AG04449 (cell line): Measurements from ENCODE around the gene LOXL3.

Experiments used
- CTCF ChIA-PET: fragments of 350-600 bp; formaldehyde crosslinking; extraction: SDS; loops from one replicate; lab custom pipeline; 2021; ENCODE audit warnings: antibody characterized with exemption; lab: Yijun Ruan, JAX
- POLR2A ChIA-PET: fragments of 400-600, 350-600 bp; formaldehyde crosslinking; extraction: SDS; loops from one replicate; lab custom pipeline; 2020; ENCODE audit warnings: antibody characterized with exemption, inconsistent platforms; lab: Yijun Ruan, JAX
- DNase-seq: peaks from one replicate; pipeline ENCODE4 v3.0.0-alpha.2; 2010; ENCODE audit warnings: low read depth, low spot score
- H3K4me3 ChIP-seq: 2 replicates; pipeline ENCODE4 v1.5.1; 2011; ENCODE audit warnings: low read depth, mild to moderate bottlenecking, control low read depth, low read length
- CTCF ChIP-seq: IDR thresholded peaks from one replicate; pipeline ENCODE4 v1.5.1; 2011; ENCODE audit warnings: mild to moderate bottlenecking, moderate library complexity, low read length, control low read depth, inconsistent platforms; ENCODE audit not compliant: insufficient read depth; ENCODE audit errors: missing control alignments

Gene LOXL3

GRCh38 chr2:74530239-74531187 lies 23.2 kb downstream of the LOXL3 start:
- POLR2A ChIA-PET: interaction anchor here (0.5 to 3.0 kb wide), 19 partner anchors 8 to 76 kb away, joined by 3 to 11 read pairs (median 4); partner anchors contain the start of genes CCDC142, INO80B, LOXL3 and TTC31
- CTCF ChIA-PET: interaction anchor here (0.8 to 8.9 kb wide), 10 partner anchors 10 to 199 kb away, joined by 3 to 137 read pairs (median 10); partner anchors contain the start of genes CCDC142, PCGF1 and TTC31
- no peak for DNase-seq
- no peak for TF ChIP-seq CTCF
- peak overlapping the region; percentile 80 for H3K4me3 ChIP-seq

- H3K4me3 ChIP-seq: peak within 1 kb of the TSS; percentile 99
- ChIA-PET CTCF (interaction anchor here (1.2 to 8.9 kb wide), 6 partner anchors 11 to 57 kb away, joined by 4 to 137 read pairs (median 8); partner anchors contain the start of genes CCDC142, PCGF1 and TTC31), POLR2A (interaction anchor here (0.5 to 1.9 kb wide), 15 partner anchors 9 to 149 kb away, joined by 3 to 9 read pairs (median 4); partner anchors contain the start of genes CCDC142, DCTN1, INO80B and LOXL3)
- TF ChIP-seq CTCF: no peak
- peak; percentile 93 for DNase-seq
These were observed 24.1 kb downstream of the LOXL3 start, which contains the start of the genes AUP1 and HTRA2 for GRCh38 chr2:74529357-74530238. Gene AUP1 (minus strand): TSS chr2:74529706. CDS start chr2:74529629, 77 bp downstream. Gene HTRA2 (plus strand): TSS chr2:74529933. CDS start chr2:74530007, 74 bp downstream.

- DNase-seq: no peak
- ChIA-PET POLR2A (interaction anchor here (1.1 to 1.9 kb wide), 9 partner anchors 25 to 74 kb away, joined by 3 to 9 read pairs (median 6); partner anchors contain the start of genes CCDC142, INO80B, LOXL3 and TTC31), CTCF (interaction anchor here (1.2 to 8.9 kb wide), 6 partner anchors 11 to 57 kb away, joined by 4 to 137 read pairs (median 8); partner anchors contain the start of genes CCDC142, PCGF1 and TTC31)
- no peak for TF ChIP-seq CTCF
- peak overlapping the region; percentile 99 for H3K4me3 ChIP-seq
These were observed 25.0 kb downstream of the LOXL3 start for GRCh38 chr2:74528600-74529356.

- no peak for TF ChIP-seq CTCF
- H3K4me3 ChIP-seq: no peak overlapping the region; the same call in 1 of the 2 replicates
- POLR2A ChIA-PET: no interaction called here
- CTCF ChIA-PET: interaction anchor here (1.5 to 8.9 kb wide), 4 partner anchors 20 to 58 kb away, joined by 3 to 137 read pairs (median 8); partner anchors contain the start of genes CCDC142, PCGF1 and TTC31
- no peak for DNase-seq
These were observed 26.0 kb downstream of the LOXL3 start for GRCh38 chr2:74527741-74528140.

GRCh38 chr2:74526649-74527230 lies 27.0 kb downstream of the LOXL3 start:
- CTCF ChIA-PET: interaction anchor here (1.0 to 1.6 kb wide), 4 partner anchors 12 to 62 kb away, joined by 3 to 4 read pairs (median 3); partner anchors contain the start of genes PCGF1 and TLX2
- no peak for DNase-seq
- no peak overlapping the region for H3K4me3 ChIP-seq
- POLR2A ChIA-PET: interaction anchor here (0.8 kb wide), 1 partner anchor 23 kb away, joined by 3 read pairs; no protein-coding TSS in a partner anchor
- no peak for TF ChIP-seq CTCF
